HL-60 (cell line): ENCODE measurements around the gene ERVK3-1.
A peak's percentile ranks its signal among the peaks of the same experiment; 100 is the strongest.

Experiments
- DNase-seq, 2 experiments: peaks; one replicate each; pipeline ENCODE4 v3.0.0-alpha.2; 2010 to 2020; ENCODE audit warnings: low read depth in 1 of 2, low spot score in 1 of 2
- H3K27ac ChIP-seq: fragments of 250-450 bp; sonication (Bioruptor Pico); replicated peaks from 2 replicates; pipeline ENCODE4 v1.5.1; 2020; ENCODE audit warnings: mild to moderate bottlenecking, moderate library complexity
- H3K27me3 ChIP-seq: fragments of 250-450 bp; sonication (Bioruptor Pico); 2 replicates; pipeline ENCODE4 v1.5.1; 2021; ENCODE audit warnings: mild to moderate bottlenecking, moderate library complexity; ENCODE audit not compliant: insufficient read depth, poor library complexity, severe bottlenecking
- H3K4me3 ChIP-seq: replicated peaks from 2 replicates; pipeline ENCODE4 v1.5.1; 2011; ENCODE audit warnings: mild to moderate bottlenecking, control low read depth, low read length; ENCODE audit not compliant: insufficient read depth
- CTCF ChIP-seq: IDR thresholded peaks from one replicate; pipeline ENCODE4 v1.5.1; 2011; ENCODE audit warnings: low read length, control low read depth, inconsistent platforms; ENCODE audit not compliant: insufficient read depth
- GABPA ChIP-seq: IDR thresholded peaks from 2 replicates; pipeline ENCODE4 v1.6.1; 2012; ENCODE audit warnings: low read depth
- POLR2AphosphoS5 ChIP-seq: IDR thresholded peaks from 2 replicates; pipeline ENCODE4 v1.6.1; 2012; ENCODE audit warnings: low read depth
- REST ChIP-seq: IDR thresholded peaks from 2 replicates; pipeline ENCODE4 v1.6.1; 2012; ENCODE audit warnings: low read depth; ENCODE audit not compliant: insufficient replicate concordance
- SPI1 ChIP-seq: IDR thresholded peaks from 2 replicates; pipeline ENCODE4 v1.6.1; 2012; ENCODE audit warnings: low read depth, mild to moderate bottlenecking, borderline replicate concordance

ERVK3-1 gene

GRCh38 chr19:58311345-58311865, 6.2 kb downstream of the ERVK3-1 start:
- no peaks in the 10 kb centered on the region for H3K27me3 ChIP-seq
- no peak overlapping the region for H3K4me3 ChIP-seq
- TF ChIP-seq POLR2AphosphoS5 (no peak), SPI1 (no peak), REST (no peak), CTCF (no peak), GABPA (no peak)
- H3K27ac ChIP-seq: no peak overlapping the region
- DNase-seq: no peak

GRCh38 chr19:58315580-58315979, 10.4 kb downstream of the ERVK3-1 start:
- Histone ChIP-seq H3K4me3 (no peak overlapping the region), H3K27me3 (no peaks in the 10 kb centered on the region), H3K27ac (no peak overlapping the region)
- TF ChIP-seq REST (no peak), SPI1 (no peak), POLR2AphosphoS5 (no peak), CTCF (no peak), GABPA (no peak)
- no peak for DNase-seq

- Histone ChIP-seq H3K27me3 (no peaks in the 10 kb centered on the region), H3K27ac (no peak overlapping the region), H3K4me3 (no peak overlapping the region)
- no peak for DNase-seq
- TF ChIP-seq GABPA: no peak
- TF ChIP-seq REST: peak; percentile 97
These were observed 12.4 kb downstream of the ERVK3-1 start for GRCh38 chr19:58317476-58318072.

- Histone ChIP-seq H3K4me3 (no peak overlapping the region), H3K27me3 (no peaks in the 10 kb centered on the region), H3K27ac (no peak overlapping the region)
- no peak for DNase-seq
- TF ChIP-seq SPI1 (no peak), GABPA (no peak), REST (no peak), POLR2AphosphoS5 (no peak), CTCF (no peak)
These were observed 13.1 kb downstream of the ERVK3-1 start for GRCh38 chr19:58318297-58318696.
